ENCODE data around the gene NFKB2. TPM values are rescaled to one million over a fixed set of nuclear protein-coding genes. Genes with fewer than 3 reads are reported as not detected.

Gene NFKB2
- total RNA-seq, 1 donor, result 16.2 TPM

DNA sequence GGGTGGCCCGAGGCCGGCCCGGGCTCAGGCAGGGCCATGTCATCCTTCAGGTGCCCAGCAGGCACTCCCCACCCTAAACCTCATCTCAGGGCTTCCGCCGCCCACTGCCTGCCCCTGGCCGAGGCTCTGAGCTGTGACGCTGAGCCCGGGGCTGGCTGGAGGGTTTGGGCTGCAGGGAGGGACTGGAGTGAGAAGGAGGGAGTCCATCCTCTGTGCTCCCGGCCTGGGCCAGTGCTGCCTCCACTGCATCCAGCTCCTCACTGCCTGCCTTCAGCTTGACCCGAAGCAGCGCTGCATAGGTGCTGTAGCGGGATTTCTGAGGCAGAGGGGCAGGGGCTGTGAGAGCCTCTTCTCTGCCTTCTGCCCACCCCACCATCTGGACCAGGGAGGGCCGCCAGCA, 7.6 kb downstream of the NFKB2 start:
- no peak overlapping the region for H3K4me3 ChIP-seq (ENCODE audit: low read depth, low read length)
- no peak for DNase-seq (ENCODE audit: low read depth)
- TF ChIP-seq, protein P1, sequence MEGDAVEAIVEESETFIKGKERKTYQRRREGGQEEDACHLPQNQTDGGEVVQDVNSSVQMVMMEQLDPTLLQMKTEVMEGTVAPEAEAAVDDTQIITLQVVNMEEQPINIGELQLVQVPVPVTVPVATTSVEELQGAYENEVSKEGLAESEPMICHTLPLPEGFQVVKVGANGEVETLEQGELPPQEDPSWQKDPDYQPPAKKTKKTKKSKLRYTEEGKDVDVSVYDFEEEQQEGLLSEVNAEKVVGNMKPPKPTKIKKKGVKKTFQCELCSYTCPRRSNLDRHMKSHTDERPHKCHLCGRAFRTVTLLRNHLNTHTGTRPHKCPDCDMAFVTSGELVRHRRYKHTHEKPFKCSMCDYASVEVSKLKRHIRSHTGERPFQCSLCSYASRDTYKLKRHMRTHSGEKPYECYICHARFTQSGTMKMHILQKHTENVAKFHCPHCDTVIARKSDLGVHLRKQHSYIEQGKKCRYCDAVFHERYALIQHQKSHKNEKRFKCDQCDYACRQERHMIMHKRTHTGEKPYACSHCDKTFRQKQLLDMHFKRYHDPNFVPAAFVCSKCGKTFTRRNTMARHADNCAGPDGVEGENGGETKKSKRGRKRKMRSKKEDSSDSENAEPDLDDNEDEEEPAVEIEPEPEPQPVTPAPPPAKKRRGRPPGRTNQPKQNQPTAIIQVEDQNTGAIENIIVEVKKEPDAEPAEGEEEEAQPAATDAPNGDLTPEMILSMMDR (IDR thresholded peaks at IDR 0.05; ENCODE audit: insufficient read depth, low read length), result no peak

DNA sequence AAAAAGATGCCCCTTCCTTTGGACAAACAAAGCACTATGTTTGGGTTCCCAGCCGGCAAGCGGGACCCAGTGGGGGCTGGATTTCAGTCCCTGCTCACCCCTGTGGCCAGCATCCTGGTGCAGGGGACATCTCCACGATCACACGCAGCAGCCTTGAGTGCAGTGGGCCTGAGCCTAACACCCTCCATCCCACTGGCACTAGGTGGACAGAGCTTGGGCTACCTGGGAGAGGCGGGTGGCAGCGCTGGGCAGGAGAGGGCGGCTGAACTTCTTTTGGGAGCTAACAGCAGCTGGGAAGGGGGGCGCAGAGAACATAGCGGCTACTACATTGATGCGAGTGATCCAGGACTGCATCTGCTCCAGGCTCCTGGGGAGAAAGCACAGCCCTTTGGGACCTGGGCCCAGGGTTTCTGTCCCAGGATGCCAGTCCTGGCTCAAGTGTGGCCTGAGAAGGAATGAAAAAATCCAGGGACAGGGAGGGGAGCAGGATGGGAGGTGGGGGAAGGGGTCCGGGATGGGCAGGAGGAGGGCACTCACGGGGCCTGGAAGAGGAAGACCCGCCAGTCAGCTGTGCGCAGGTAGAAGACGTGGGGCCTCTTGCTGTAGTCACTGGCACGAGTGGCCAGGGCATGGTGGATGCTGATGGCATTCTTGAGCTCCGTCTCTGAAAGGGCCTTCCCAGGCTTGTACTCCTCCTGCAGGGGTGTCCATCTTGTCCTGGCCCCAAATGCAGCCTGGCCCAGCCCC, 9.0 kb downstream of the NFKB2 start:
- DNase-seq (ENCODE audit: low read depth), result no peak
- TF ChIP-seq, protein P1 (IDR thresholded peaks at IDR 0.05; ENCODE audit: insufficient read depth, low read length), result no peak
- H3K4me3 ChIP-seq (ENCODE audit: low read depth, low read length), result no peak overlapping the region

DNA sequence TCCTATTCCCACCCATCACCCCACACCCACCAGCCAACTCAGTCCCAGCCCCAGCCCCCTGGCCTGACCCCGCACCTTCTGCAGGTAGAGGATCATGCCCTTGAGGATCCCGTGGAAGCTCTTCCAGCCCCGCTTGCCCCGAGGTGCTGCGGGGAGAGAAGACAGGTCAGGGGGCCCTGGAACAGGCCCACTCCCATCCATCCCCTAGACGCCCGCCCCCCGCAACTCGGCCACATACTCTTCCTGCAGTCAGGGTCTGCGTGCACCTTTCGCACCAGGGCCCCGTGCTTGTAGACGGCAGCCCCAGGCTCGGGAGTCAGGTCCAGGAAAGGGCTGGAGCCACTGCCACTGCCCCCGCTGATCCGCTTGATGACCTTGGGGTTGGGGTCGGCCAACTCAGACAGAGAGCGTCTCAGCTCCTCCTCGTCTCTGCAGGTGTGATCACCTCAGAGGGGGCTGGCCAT, 9.6 kb downstream of the NFKB2 start:
- TF ChIP-seq, protein P1 (IDR thresholded peaks at IDR 0.05; ENCODE audit: insufficient read depth, low read length), result no peak
- DNase-seq (ENCODE audit: low read depth), result no peak
- no peak overlapping the region for H3K4me3 ChIP-seq (ENCODE audit: low read depth, low read length)

DNA sequence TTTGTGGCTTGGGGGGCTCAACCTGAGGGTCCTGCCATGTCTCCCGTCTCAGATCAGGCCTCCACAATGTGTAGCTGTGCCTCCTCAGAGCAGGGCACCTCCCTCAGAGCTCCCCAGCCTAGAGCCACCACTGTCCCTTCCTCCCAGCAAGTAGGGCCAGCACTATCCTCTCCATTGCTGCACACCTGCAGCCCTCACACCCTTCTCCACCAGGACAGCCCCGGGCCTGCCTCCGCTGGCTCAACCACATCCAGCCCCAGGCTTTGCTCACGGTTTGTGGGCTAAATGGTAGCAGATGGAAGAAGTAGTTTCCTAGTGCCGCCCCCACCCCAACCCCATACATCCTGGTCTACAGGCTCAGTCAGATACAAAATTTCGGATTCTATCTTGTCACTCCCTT, 10.1 kb downstream of the NFKB2 start:
- no peak for DNase-seq (ENCODE audit: low read depth)
- no peak overlapping the region for H3K4me3 ChIP-seq (ENCODE audit: low read depth, low read length)
- TF ChIP-seq, protein P1 (IDR thresholded peaks at IDR 0.05; ENCODE audit: insufficient read depth, low read length), result no peak

DNA sequence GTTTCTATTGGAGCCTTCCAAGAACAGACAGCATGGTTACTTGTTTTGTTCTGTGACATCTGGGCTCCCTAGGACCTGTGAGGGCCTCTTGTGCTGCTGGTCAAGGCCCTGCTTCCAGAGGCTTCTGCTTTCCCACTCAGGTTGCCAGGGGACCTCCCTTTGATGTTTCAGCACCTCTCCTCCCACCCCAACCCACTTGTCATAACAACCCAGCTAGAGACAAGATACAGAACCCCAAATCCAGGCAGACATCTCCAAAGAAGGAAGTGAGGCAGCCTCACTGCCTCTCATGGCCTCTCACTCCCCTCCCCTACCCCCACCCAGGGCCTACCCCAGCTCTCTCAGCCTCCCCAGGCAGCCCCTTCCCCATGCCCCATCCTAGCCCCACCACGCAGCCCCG, 11.3 kb downstream of the NFKB2 start:
- TF ChIP-seq, protein P1 (IDR thresholded peaks at IDR 0.05; ENCODE audit: insufficient read depth, low read length), result no peak
- DNase-seq (ENCODE audit: low read depth), result no peak
- H3K4me3 ChIP-seq (ENCODE audit: low read depth, low read length), result no peak overlapping the region

DNA sequence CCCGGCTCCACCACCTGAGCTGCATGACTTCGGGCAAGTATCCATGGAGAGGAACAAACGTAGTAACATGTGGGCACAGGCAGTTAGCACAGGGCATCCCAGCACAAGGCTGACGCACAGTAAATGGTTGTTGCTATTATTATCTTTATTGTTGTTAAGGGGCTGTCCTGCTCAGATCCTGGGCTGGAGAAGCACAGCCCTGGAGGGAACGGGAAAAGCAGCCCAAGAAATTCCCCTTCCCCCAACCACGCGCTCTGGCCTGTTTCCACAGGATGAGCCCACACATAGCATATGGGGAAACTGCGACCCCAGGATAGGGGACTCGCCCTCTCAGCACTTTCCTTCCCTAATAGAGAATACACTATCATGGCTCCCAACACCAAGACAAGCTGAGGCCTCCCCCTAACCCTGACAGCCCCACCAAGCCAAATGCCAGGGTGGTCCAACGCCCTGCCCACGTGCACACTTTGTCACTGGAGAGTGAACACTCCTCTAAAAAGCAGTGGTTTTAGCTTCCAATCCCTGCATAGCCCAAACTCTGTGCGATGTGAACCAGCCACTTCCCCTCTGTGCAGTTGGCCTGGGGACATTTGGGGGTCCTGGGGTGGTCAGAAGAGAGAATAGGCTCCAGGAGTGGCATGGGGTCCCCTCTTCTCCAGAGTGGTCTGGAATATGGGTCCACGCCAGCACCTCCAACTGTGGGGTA, 12.1 kb downstream of the NFKB2 start:
- no peak overlapping the region for H3K4me3 ChIP-seq (ENCODE audit: low read depth, low read length)
- TF ChIP-seq, protein P1 (IDR thresholded peaks at IDR 0.05; ENCODE audit: insufficient read depth, low read length), result no peak
- no peak for DNase-seq (ENCODE audit: low read depth)
